Lower leg skin (tissue), 3 donors: ENCODE results near the gene GMPPB.

ENCODE experiments used
- POLR2A ChIP-seq, 2 donors: fragments of 450-650 bp; IDR thresholded peaks; one replicate each; pipeline ENCODE4 v1.6.1; 2016 to 2017; ENCODE audit warnings: antibody characterized with exemption in 2 of 2, mild to moderate bottlenecking in 1 of 2, moderate library complexity in 1 of 2
- TF ChIP-seq, protein P1 (sequence below), 3 donors: fragments of 450-650 bp; IDR thresholded peaks; one replicate each; pipeline ENCODE4 v1.5.1; 2016; ENCODE audit warnings: antibody characterized with exemption in 3 of 3, mild to moderate bottlenecking in 3 of 3, moderate library complexity in 2 of 3

DNA sequence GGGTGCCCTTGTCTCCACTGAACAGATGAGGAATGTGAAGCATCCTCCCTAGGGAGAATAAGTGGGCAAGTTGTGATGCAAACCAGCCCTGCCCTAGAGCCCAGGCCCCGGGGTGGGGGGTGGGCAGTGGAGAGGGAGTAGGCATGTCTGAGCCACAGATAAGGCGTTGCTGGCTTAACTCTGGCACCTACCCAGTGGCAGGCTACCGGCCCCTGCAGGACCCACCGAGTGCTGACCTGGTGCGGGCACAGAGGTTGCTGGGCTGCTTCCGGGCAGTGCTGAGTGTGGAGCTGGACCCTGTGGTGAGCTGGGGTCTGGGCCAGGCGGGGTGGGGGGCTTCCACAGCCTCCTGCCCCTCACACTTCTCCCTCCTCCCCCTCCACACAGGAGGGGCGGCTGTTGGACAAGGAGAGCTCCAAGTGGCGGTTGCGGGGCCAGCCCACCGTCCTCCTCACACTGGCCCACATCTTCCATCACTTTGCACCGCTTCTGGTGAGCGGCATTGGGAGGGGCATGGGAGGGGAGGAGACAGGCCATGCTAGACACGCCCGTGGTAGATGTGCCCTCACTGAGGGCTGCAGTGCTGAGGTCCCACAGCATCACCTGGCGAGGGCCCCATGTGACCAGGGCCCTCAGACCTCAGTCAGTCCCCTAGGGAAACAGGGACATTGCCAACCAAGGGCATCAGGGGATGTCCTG is 24.3 kb downstream of the GMPPB start:
- TF ChIP-seq, protein P1, sequence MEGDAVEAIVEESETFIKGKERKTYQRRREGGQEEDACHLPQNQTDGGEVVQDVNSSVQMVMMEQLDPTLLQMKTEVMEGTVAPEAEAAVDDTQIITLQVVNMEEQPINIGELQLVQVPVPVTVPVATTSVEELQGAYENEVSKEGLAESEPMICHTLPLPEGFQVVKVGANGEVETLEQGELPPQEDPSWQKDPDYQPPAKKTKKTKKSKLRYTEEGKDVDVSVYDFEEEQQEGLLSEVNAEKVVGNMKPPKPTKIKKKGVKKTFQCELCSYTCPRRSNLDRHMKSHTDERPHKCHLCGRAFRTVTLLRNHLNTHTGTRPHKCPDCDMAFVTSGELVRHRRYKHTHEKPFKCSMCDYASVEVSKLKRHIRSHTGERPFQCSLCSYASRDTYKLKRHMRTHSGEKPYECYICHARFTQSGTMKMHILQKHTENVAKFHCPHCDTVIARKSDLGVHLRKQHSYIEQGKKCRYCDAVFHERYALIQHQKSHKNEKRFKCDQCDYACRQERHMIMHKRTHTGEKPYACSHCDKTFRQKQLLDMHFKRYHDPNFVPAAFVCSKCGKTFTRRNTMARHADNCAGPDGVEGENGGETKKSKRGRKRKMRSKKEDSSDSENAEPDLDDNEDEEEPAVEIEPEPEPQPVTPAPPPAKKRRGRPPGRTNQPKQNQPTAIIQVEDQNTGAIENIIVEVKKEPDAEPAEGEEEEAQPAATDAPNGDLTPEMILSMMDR (IDR thresholded peaks at IDR 0.05) = no peak
- no peak for TF ChIP-seq POLR2A (IDR thresholded peaks at IDR 0.05)
